Brain microvascular endothelial cell (primary cell): ENCODE results near the gene HIF1A.
"Not testable (repeated sequence)": the region's sequence is repeated elsewhere in the genome, so short reads cannot be mapped to it uniquely, and the experiment has no call there.

Experiments used
- DNase-seq: peaks from one replicate; pipeline ENCODE4 v3.0.0-alpha.2; 2020
- H3K27ac ChIP-seq: fragments of 250-450 bp; sonication (Bioruptor Pico); 2 replicates; pipeline ENCODE4 v1.5.1; 2020; ENCODE audit warnings: mild to moderate bottlenecking, moderate library complexity
- H3K27me3 ChIP-seq: fragments of 250-450 bp; sonication (Bioruptor Pico); replicated peaks from 2 replicates; pipeline ENCODE4 v1.5.1; 2020; ENCODE audit warnings: mild to moderate bottlenecking
- H3K36me3 ChIP-seq: fragments of 250-450 bp; sonication (Bioruptor Pico); replicated peaks from 2 replicates; pipeline ENCODE4 v1.5.1; 2020; ENCODE audit warnings: mild to moderate bottlenecking
- H3K4me3 ChIP-seq: 2 replicates; pipeline ENCODE4 v1.5.1; 2011; ENCODE audit warnings: low read depth, mild to moderate bottlenecking, control low read depth, low read length, moderate library complexity
- in situ Hi-C: cut with HindIII; loops from 2 replicates; pipeline ENCODE4 v1.10.0; 2017; ENCODE audit warnings: low sequenced_read_pairs, low pct_ligation_motif_present
- TF ChIP-seq, protein P1 (sequence below): IDR thresholded peaks from 2 replicates; pipeline ENCODE4 v1.5.1; 2011; ENCODE audit warnings: low read depth, mild to moderate bottlenecking, moderate library complexity, low read length, control low read depth, inconsistent platforms; ENCODE audit errors: missing control alignments

HIF1A gene

DNA sequence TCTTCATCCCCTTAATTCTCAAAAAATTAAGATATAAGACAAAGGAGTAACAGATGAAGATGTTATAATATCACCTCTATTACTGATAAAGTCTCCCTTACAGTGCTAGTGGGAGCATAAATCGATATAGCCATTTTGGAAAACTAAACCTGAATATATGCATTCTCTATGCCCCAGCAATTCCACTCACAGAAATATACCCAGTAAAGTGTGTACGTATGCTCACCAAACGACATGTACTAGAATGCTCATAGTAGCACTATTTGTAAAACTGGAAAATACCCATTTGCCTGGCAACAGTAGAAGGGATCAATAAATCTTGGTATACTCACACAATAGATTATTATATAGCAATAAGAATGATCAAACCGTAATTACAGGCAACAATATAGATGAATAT is 44.0 kb upstream of the HIF1A start:
- no peaks in the 10 kb centered on the region for H3K27me3 ChIP-seq
- DNase-seq = no peak
- in situ Hi-C loops = no loop called here
- TF ChIP-seq, protein P1, sequence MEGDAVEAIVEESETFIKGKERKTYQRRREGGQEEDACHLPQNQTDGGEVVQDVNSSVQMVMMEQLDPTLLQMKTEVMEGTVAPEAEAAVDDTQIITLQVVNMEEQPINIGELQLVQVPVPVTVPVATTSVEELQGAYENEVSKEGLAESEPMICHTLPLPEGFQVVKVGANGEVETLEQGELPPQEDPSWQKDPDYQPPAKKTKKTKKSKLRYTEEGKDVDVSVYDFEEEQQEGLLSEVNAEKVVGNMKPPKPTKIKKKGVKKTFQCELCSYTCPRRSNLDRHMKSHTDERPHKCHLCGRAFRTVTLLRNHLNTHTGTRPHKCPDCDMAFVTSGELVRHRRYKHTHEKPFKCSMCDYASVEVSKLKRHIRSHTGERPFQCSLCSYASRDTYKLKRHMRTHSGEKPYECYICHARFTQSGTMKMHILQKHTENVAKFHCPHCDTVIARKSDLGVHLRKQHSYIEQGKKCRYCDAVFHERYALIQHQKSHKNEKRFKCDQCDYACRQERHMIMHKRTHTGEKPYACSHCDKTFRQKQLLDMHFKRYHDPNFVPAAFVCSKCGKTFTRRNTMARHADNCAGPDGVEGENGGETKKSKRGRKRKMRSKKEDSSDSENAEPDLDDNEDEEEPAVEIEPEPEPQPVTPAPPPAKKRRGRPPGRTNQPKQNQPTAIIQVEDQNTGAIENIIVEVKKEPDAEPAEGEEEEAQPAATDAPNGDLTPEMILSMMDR = no peak
- no peak overlapping the region for H3K4me3 ChIP-seq
- no peaks in the 10 kb centered on the region for H3K36me3 ChIP-seq
- H3K27ac ChIP-seq = no peak overlapping the region

DNA sequence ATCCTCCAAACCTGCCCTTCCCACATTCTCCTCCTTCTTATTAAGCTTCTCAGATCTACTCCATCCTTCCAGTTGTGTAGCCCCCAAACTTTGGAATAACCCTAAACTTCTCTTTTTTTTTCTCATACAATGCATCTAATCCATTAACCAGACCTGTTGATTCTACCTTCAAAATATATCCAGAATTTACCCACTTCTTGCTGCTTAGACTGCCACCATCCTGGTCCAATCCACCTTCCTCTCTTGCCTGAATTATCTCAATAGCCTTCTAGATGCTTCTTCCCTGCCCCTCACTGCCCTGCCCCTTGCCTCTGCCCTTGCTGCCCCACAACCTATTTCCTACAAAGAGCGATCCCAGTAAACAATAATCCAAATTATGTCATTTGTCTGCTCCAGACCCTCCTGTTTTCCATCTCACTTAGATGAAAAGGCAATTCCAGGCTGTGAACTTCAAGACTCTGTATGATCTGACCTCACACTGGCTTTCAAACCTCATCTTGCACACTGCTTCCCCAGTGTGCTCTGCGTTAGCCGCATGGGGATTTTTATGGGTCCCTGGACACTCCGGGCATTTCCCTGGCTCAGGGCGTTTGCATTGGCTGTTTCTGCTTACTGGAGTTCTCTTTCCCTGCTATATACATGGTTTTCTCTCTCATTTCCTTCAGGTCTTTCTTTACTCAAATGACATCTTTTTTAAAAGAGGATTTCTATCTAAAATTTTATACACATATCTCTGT is 42.6 kb upstream of the HIF1A start:
- DNase-seq = no peak
- Histone ChIP-seq H3K4me3 (no peak overlapping the region), H3K27me3 (no peaks in the 10 kb centered on the region), H3K27ac (no peak overlapping the region), H3K36me3 (no peaks in the 10 kb centered on the region)
- in situ Hi-C loops = no loop called here
- TF ChIP-seq, protein P1 = no peak

DNA sequence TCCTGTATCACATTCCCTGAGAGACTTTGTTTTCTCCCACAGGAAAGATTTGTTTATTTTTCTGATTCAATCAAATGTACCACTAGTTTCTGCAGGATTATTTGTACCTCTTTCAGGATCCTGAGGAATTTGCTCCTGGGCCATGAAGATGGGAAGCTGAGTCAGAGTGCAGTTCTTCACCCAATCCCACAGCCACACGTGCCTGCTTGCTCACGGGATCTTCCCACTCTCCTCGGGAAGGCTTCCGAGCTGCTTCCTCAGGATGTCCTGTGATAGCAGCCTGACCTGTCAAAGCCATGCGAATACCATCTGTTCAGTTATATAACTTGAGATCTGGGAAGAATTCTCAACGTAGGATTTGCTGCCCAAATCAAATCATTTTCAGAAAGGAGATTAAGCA is 41.8 kb upstream of the HIF1A start:
- peak; percentile 61 for DNase-seq
- H3K27me3 ChIP-seq = no peaks in the 10 kb centered on the region
- no peak overlapping the region for H3K4me3 ChIP-seq
- in situ Hi-C loops = no loop called here
- no peak overlapping the region for H3K27ac ChIP-seq
- no peaks in the 10 kb centered on the region for H3K36me3 ChIP-seq
- TF ChIP-seq, protein P1 = no peak

DNA sequence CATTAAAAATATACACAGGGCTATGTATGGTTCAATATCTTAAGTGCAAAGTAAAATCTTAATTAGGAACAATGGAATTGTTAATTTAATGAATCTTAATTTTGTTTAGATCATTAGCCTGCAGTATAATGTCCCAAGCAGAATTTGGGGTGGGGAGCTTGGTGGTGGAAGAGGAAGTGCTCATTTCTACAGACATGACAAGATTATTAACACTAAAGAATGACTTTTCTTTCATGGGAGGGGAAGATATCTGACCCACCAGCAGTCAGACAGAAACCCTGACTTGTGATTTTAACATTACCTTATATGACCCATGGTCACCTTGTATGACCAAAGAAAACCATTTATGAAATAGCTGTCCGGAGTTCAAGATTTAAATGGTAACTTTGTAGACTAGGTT is 41.3 kb upstream of the HIF1A start:
- TF ChIP-seq, protein P1 = no peak
- no peak for DNase-seq
- H3K27me3 ChIP-seq = no peaks in the 10 kb centered on the region
- H3K4me3 ChIP-seq = no peak overlapping the region
- no peak overlapping the region for H3K27ac ChIP-seq
- no peaks in the 10 kb centered on the region for H3K36me3 ChIP-seq
- in situ Hi-C loops = no loop called here

DNA sequence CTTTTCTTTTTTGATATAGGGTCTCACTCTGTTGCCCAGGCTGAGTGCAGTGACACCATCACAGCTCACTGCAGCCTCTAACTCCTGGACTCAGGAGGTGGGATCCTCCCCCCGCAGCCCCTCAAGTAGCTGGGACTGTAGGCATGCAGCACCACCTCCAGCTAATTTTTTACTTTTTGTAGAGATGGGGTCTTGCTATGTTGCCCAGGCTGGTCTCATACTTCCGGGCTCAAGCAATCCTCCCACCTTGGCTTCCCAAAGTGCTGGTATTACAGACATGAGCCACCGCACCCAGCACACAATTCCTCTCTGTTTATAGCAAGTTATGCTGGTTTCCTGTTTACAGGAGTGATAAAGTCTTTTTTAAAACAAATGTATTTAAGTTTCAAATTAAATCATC is 39.5 kb upstream of the HIF1A start:
- no peak for DNase-seq
- Histone ChIP-seq H3K36me3 (no peaks in the 10 kb centered on the region), H3K4me3 (no peak overlapping the region), H3K27me3 (no peaks in the 10 kb centered on the region), H3K27ac (no peak overlapping the region)
- in situ Hi-C loops = no loop called here
- TF ChIP-seq, protein P1 = no peak

DNA sequence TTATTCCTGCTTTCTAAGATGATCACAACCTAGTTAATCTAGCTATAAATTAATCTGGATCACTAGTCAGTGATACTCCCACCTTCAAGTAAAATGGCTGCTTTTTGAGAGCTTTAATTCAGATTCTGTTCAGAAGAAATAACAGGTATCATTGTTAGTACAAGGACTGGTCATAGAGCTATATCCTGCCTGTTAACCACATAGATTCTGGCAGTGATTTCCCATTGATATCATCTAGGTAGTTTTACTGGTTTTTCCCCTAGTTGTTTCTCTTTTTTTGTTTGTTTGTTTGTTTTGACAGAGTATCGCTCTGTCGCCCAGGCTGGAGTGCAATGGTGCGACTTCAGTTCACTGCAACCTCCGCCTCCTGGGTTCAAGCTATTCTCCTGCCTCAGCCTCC is 39.0 kb upstream of the HIF1A start:
- DNase-seq = no peak
- Histone ChIP-seq H3K36me3 (no peaks in the 10 kb centered on the region), H3K27ac (no peak overlapping the region), H3K4me3 (no peak overlapping the region), H3K27me3 (no peaks in the 10 kb centered on the region)
- TF ChIP-seq, protein P1 = no peak
- in situ Hi-C loops = no loop called here

DNA sequence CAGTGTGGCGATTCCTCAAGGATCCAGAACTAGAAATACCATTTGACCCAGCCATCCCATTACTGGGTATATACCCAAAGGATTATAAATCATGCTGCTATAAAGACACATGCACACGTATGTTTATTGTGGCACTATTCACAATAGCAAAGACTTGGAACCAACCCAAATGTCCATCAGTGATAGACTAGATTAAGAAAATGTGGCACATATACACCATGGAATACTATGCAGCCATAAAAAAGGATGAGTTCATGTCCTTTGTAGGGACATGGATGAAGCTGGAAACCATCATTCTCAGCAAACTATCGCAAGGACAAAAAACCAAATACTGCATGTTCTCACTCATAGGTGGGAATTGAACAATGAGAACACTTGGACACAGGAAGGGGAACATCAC is 37.2 kb upstream of the HIF1A start:
- H3K4me3 ChIP-seq, H3K27me3 ChIP-seq, in situ Hi-C loops, H3K36me3 ChIP-seq, H3K27ac ChIP-seq, DNase-seq: not testable (repeated sequence)
